ENCODE measurements around the gene CASP2.

CASP2 gene

GRCh38 chr7:143265017-143265693 lies 23.0 kb upstream of the CASP2 start:
- peak overlapping the region; percentile 82 to 94 for H3K4me3 ChIP-seq (ENCODE audit: low read depth in 1 of 2, low read length in 2 of 2)
- peak overlapping the region; percentile 55 for H3K27ac ChIP-seq (ENCODE audit: low read length)
- H3K4me1 ChIP-seq (ENCODE audit: control insufficient read depth in 1 of 2, insufficient read depth in 2 of 2, low read length in 2 of 2), result peaks cover 7 to 10% of the 10 kb centered on the region in 2 donors
- no peaks in the 10 kb centered on the region for H3K27me3 ChIP-seq (ENCODE audit: low read depth, low read length)
- H3K9me3 ChIP-seq (ENCODE audit: control insufficient read depth in 1 of 2, low read length in 2 of 2), result no peaks in the 10 kb centered on the region
- H3K36me3 ChIP-seq (ENCODE audit: control insufficient read depth in 1 of 2, insufficient read depth in 2 of 2, low read length in 2 of 2), result peaks cover 30 to 34% of the 10 kb centered on the region in 2 donors

GRCh38 chr7:143269251-143269650 lies 18.9 kb upstream of the CASP2 start:
- no peaks in the 10 kb centered on the region for H3K27me3 ChIP-seq (ENCODE audit: low read depth, low read length)
- H3K4me3 ChIP-seq (ENCODE audit: low read depth in 1 of 2, low read length in 2 of 2), result no peak overlapping the region
- peaks cover 31 to 37% of the 10 kb centered on the region in 2 donors for H3K36me3 ChIP-seq (ENCODE audit: control insufficient read depth in 1 of 2, insufficient read depth in 2 of 2, low read length in 2 of 2)
- peaks cover 6 to 10% of the 10 kb centered on the region in 2 donors for H3K4me1 ChIP-seq (ENCODE audit: control insufficient read depth in 1 of 2, insufficient read depth in 2 of 2, low read length in 2 of 2)
- no peak overlapping the region for H3K27ac ChIP-seq (ENCODE audit: low read length)
- no peaks in the 10 kb centered on the region for H3K9me3 ChIP-seq (ENCODE audit: control insufficient read depth in 1 of 2, low read length in 2 of 2)

- no peak overlapping the region for H3K4me3 ChIP-seq (ENCODE audit: low read depth in 1 of 2, low read length in 2 of 2)
- H3K36me3 ChIP-seq (ENCODE audit: control insufficient read depth in 1 of 2, insufficient read depth in 2 of 2, low read length in 2 of 2), result peaks cover 31 to 37% of the 10 kb centered on the region in 2 donors
- no peak overlapping the region for H3K27ac ChIP-seq (ENCODE audit: low read length)
- no peaks in the 10 kb centered on the region for H3K9me3 ChIP-seq (ENCODE audit: control insufficient read depth in 1 of 2, low read length in 2 of 2)
- H3K4me1 ChIP-seq (ENCODE audit: control insufficient read depth in 1 of 2, insufficient read depth in 2 of 2, low read length in 2 of 2), result no peaks in the 10 kb centered on the region
- H3K27me3 ChIP-seq (ENCODE audit: low read depth, low read length), result no peaks in the 10 kb centered on the region
These were observed 16.9 kb upstream of the CASP2 start for GRCh38 chr7:143271240-143271639.

GRCh38 chr7:143272871-143273270 lies 15.3 kb upstream of the CASP2 start:
- no peak overlapping the region for H3K27ac ChIP-seq (ENCODE audit: low read length)
- H3K36me3 ChIP-seq (ENCODE audit: control insufficient read depth in 1 of 2, insufficient read depth in 2 of 2, low read length in 2 of 2), result peaks cover 20 to 24% of the 10 kb centered on the region in 2 donors
- no peaks in the 10 kb centered on the region for H3K27me3 ChIP-seq (ENCODE audit: low read depth, low read length)
- H3K4me1 ChIP-seq (ENCODE audit: control insufficient read depth in 1 of 2, insufficient read depth in 2 of 2, low read length in 2 of 2), result no peaks in the 10 kb centered on the region
- H3K4me3 ChIP-seq (ENCODE audit: low read depth in 1 of 2, low read length in 2 of 2), result no peak overlapping the region
- no peaks in the 10 kb centered on the region for H3K9me3 ChIP-seq (ENCODE audit: control insufficient read depth in 1 of 2, low read length in 2 of 2)

GRCh38 chr7:143279186-143280098 lies 8.7 kb upstream of the CASP2 start:
- peak overlapping the region; percentile 78 for H3K27ac ChIP-seq (ENCODE audit: low read length)
- no peaks in the 10 kb centered on the region for H3K27me3 ChIP-seq (ENCODE audit: low read depth, low read length)
- no peaks in the 10 kb centered on the region for H3K36me3 ChIP-seq (ENCODE audit: control insufficient read depth in 1 of 2, insufficient read depth in 2 of 2, low read length in 2 of 2)
- no peaks in the 10 kb centered on the region for H3K9me3 ChIP-seq (ENCODE audit: control insufficient read depth in 1 of 2, low read length in 2 of 2)
- H3K4me1 ChIP-seq (ENCODE audit: control insufficient read depth in 1 of 2, insufficient read depth in 2 of 2, low read length in 2 of 2), result peaks cover 13 to 22% of the 10 kb centered on the region in 2 donors
- H3K4me3 ChIP-seq (ENCODE audit: low read depth in 1 of 2, low read length in 2 of 2), result peak overlapping the region in 1 of 2 donors; percentile 22

- Histone ChIP-seq H3K9me3 (ENCODE audit: control insufficient read depth in 1 of 2, low read length in 2 of 2) (no peaks in the 10 kb centered on the region), H3K4me3 (ENCODE audit: low read depth in 1 of 2, low read length in 2 of 2) (peak overlapping the region in 1 of 2 donors; percentile 22), H3K36me3 (ENCODE audit: control insufficient read depth in 1 of 2, insufficient read depth in 2 of 2, low read length in 2 of 2) (no peaks in the 10 kb centered on the region), H3K27ac (ENCODE audit: low read length) (peak overlapping the region; percentile 78), H3K27me3 (ENCODE audit: low read depth, low read length) (no peaks in the 10 kb centered on the region), H3K4me1 (ENCODE audit: control insufficient read depth in 1 of 2, insufficient read depth in 2 of 2, low read length in 2 of 2) (peaks cover 13 to 22% of the 10 kb centered on the region in 2 donors)
These were observed 8.0 kb upstream of the CASP2 start for GRCh38 chr7:143280160-143280559.

- Histone ChIP-seq H3K4me1 (ENCODE audit: control insufficient read depth in 1 of 2, insufficient read depth in 2 of 2, low read length in 2 of 2) (peaks cover 13 to 22% of the 10 kb centered on the region in 2 donors), H3K27ac (ENCODE audit: low read length) (peak overlapping the region; percentile 78), H3K27me3 (ENCODE audit: low read depth, low read length) (no peaks in the 10 kb centered on the region), H3K4me3 (ENCODE audit: low read depth in 1 of 2, low read length in 2 of 2) (no peak overlapping the region), H3K9me3 (ENCODE audit: control insufficient read depth in 1 of 2, low read length in 2 of 2) (no peaks in the 10 kb centered on the region), H3K36me3 (ENCODE audit: control insufficient read depth in 1 of 2, insufficient read depth in 2 of 2, low read length in 2 of 2) (no peaks in the 10 kb centered on the region)
These were observed 7.6 kb upstream of the CASP2 start for GRCh38 chr7:143280566-143280965.

GRCh38 chr7:143281529-143281928 lies 6.6 kb upstream of the CASP2 start:
- H3K36me3 ChIP-seq (ENCODE audit: control insufficient read depth in 1 of 2, insufficient read depth in 2 of 2, low read length in 2 of 2), result no peaks in the 10 kb centered on the region
- H3K27ac ChIP-seq (ENCODE audit: low read length), result no peak overlapping the region
- H3K27me3 ChIP-seq (ENCODE audit: low read depth, low read length), result no peaks in the 10 kb centered on the region
- H3K9me3 ChIP-seq (ENCODE audit: control insufficient read depth in 1 of 2, low read length in 2 of 2), result no peaks in the 10 kb centered on the region
- H3K4me1 ChIP-seq (ENCODE audit: control insufficient read depth in 1 of 2, insufficient read depth in 2 of 2, low read length in 2 of 2), result peaks cover 13 to 27% of the 10 kb centered on the region in 2 donors
- no peak overlapping the region for H3K4me3 ChIP-seq (ENCODE audit: low read depth in 1 of 2, low read length in 2 of 2)

- no peak overlapping the region for H3K4me3 ChIP-seq (ENCODE audit: low read depth in 1 of 2, low read length in 2 of 2)
- H3K4me1 ChIP-seq (ENCODE audit: control insufficient read depth in 1 of 2, insufficient read depth in 2 of 2, low read length in 2 of 2), result peaks cover 15 to 27% of the 10 kb centered on the region in 2 donors
- H3K27ac ChIP-seq (ENCODE audit: low read length), result no peak overlapping the region
- no peaks in the 10 kb centered on the region for H3K27me3 ChIP-seq (ENCODE audit: low read depth, low read length)
- no peaks in the 10 kb centered on the region for H3K9me3 ChIP-seq (ENCODE audit: control insufficient read depth in 1 of 2, low read length in 2 of 2)
- no peaks in the 10 kb centered on the region for H3K36me3 ChIP-seq (ENCODE audit: control insufficient read depth in 1 of 2, insufficient read depth in 2 of 2, low read length in 2 of 2)
These were observed 6.0 kb upstream of the CASP2 start for GRCh38 chr7:143282124-143282523.

- H3K4me1 ChIP-seq (ENCODE audit: control insufficient read depth in 1 of 2, insufficient read depth in 2 of 2, low read length in 2 of 2), result peaks cover 22 to 27% of the 10 kb centered on the region in 2 donors
These were observed 4.8 kb upstream of the CASP2 start for GRCh38 chr7:143283381-143283780.

More at GRCh38 chr7:143283381-143283780, 4.8 kb upstream of the CASP2 start:
- Histone ChIP-seq H3K27ac (ENCODE audit: low read length) (peak overlapping the region; percentile 76), H3K4me3 (ENCODE audit: low read depth in 1 of 2, low read length in 2 of 2) (no peak overlapping the region), H3K9me3 (ENCODE audit: control insufficient read depth in 1 of 2, low read length in 2 of 2) (no peaks in the 10 kb centered on the region), H3K27me3 (ENCODE audit: low read depth, low read length) (no peaks in the 10 kb centered on the region), H3K36me3 (ENCODE audit: control insufficient read depth in 1 of 2, insufficient read depth in 2 of 2, low read length in 2 of 2) (no peaks in the 10 kb centered on the region)
